Neural progenitor cell (in vitro differentiated cells): ENCODE data around the gene PRSS21. TPM values are rescaled to one million over a fixed set of nuclear protein-coding genes. Genes with fewer than 3 reads are reported as not detected.

Experiments used
- DNase-seq: peaks from one replicate; pipeline ENCODE4 v3.0.0-alpha.2; 2016; ENCODE audit warnings: low spot score
- H2AFZ ChIP-seq: fragments of 200-600 bp; sonication (generic); replicated peaks from 2 replicates; pipeline ENCODE4 v1.6.1; 2016; ENCODE audit warnings: antibody characterized with exemption
- H3F3A ChIP-seq: fragments of 200-600 bp; sonication (generic); 2 replicates; pipeline ENCODE4 v1.6.1; 2016; ENCODE audit warnings: antibody characterized with exemption, low read depth
- H3K27ac ChIP-seq: fragments of 200-600 bp; sonication (generic); 2 replicates; pipeline ENCODE4 v1.5.1; 2016; ENCODE audit warnings: mild to moderate bottlenecking
- H3K27me3 ChIP-seq: fragments of 200-600 bp; sonication (generic); 2 replicates; pipeline ENCODE4 v1.6.1; 2016; ENCODE audit warnings: mild to moderate bottlenecking, moderate library complexity
- H3K36me3 ChIP-seq: fragments of 200-600 bp; sonication (generic); 2 replicates; pipeline ENCODE4 v1.5.1; 2016
- H3K4me1 ChIP-seq: fragments of 200-600 bp; sonication (generic); 2 replicates; pipeline ENCODE4 v1.6.1; 2016; ENCODE audit warnings: mixed run types
- H3K4me2 ChIP-seq: fragments of 200-600 bp; sonication (generic); 2 replicates; pipeline ENCODE4 v1.6.1; 2016
- H3K4me3 ChIP-seq: fragments of 200-600 bp; sonication (generic); 2 replicates; pipeline ENCODE4 v1.5.1; 2016
- H3K79me2 ChIP-seq: fragments of 200-600 bp; sonication (generic); 2 replicates; pipeline ENCODE4 v1.6.1; 2016; ENCODE audit warnings: low read depth
- H3K9ac ChIP-seq: fragments of 200-600 bp; sonication (generic); 2 replicates; pipeline ENCODE4 v1.6.1; 2016
- H3K9me3 ChIP-seq: fragments of 200-600 bp; sonication (generic); 2 replicates; pipeline ENCODE4 v1.5.1; 2016; ENCODE audit warnings: low read depth
- H4K20me1 ChIP-seq: fragments of 200-600 bp; sonication (generic); 2 replicates; pipeline ENCODE4 v1.6.1; 2016; ENCODE audit warnings: low read depth
- H3K27ac Mint-ChIP-seq: 3 replicates; pipeline ENCODE4 v1.8.0; 2021; ENCODE audit warnings: mixed read lengths
- H3K27me3 Mint-ChIP-seq: 2 replicates; pipeline ENCODE4 v1.8.0; 2022; ENCODE audit warnings: low read depth, mild to moderate bottlenecking, inconsistent platforms, moderate library complexity, mixed read lengths; ENCODE audit not compliant: insufficient read depth
- H3K36me3 Mint-ChIP-seq: 3 replicates; pipeline ENCODE4 v1.8.0; 2021; ENCODE audit warnings: mixed read lengths
- H3K4me1 Mint-ChIP-seq: 3 replicates; pipeline ENCODE4 v1.8.0; 2021; ENCODE audit warnings: mixed read lengths
- H3K4me3 Mint-ChIP-seq: 3 replicates; pipeline ENCODE4 v1.8.0; 2021; ENCODE audit warnings: mild to moderate bottlenecking, moderate library complexity, mixed read lengths
- H3K9me3 Mint-ChIP-seq: 3 replicates; pipeline ENCODE4 v1.8.0; 2020; ENCODE audit warnings: mixed read lengths
- EZH2 ChIP-seq: fragments of 200-600 bp; sonication (generic); IDR thresholded peaks from 2 replicates; pipeline ENCODE4 v1.6.1; 2017; ENCODE audit warnings: antibody characterized with exemption, mild to moderate bottlenecking, moderate library complexity
- EZH2phosphoT487 ChIP-seq: fragments of 200-600 bp; sonication (generic); IDR thresholded peaks from 2 replicates; pipeline ENCODE4 v1.6.1; 2017; ENCODE audit warnings: antibody characterized with exemption
- total RNA-seq: library from RNA; depleted of rRNA; stranded (reverse); fragments of >200 nt; gene quantifications from 2 replicates; pipeline ENCODE4 v1.2.3, GENCODE V29; 2015; ENCODE audit warnings: low replicate concordance
- TF ChIP-seq, protein P1 (sequence below): fragments of 200-600 bp; sonication (generic); IDR thresholded peaks from 2 replicates; pipeline ENCODE4 v1.5.1; 2017; ENCODE audit warnings: antibody characterized with exemption, mild to moderate bottlenecking

Gene PRSS21
- total RNA-seq, 1 donor from 2014 or later: not detected

DNA sequence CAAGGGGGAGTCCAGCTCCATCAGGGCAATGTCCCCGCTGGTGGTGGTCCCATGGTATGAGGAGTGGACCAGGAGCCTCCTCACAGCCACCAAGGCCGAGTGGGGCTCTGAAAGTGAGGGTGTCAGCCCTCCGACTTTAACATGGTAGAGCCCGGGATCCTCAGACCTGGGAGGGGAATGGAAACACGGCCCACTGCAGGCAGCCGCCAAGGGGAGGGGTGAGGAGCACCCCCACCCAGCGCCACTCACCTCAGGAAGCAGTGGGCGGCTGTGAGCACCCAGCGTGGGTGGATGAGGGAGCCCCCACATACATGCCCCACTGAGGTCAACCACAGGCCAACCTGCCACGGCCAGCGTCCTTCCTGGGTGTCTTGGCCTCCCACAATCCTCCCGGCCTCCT, 23.9 kb downstream of the PRSS21 start:
- Mint-ChIP-seq H3K4me1 (peaks cover 9% of the 10 kb centered on the region), H3K27me3 (peaks cover 13% of the 10 kb centered on the region), H3K27ac (no peak overlapping the region), H3K36me3 (no peaks in the 10 kb centered on the region), H3K4me3 (no peak overlapping the region), H3K9me3 (no peaks in the 10 kb centered on the region)
- no peak for DNase-seq
- Histone ChIP-seq H3K79me2 (no peaks in the 10 kb centered on the region), H3K27ac (no peak overlapping the region), H3K9me3 (no peaks in the 10 kb centered on the region), H3F3A (no peaks in the 10 kb centered on the region), H3K4me1 (no peaks in the 10 kb centered on the region), H2AFZ (no peak overlapping the region), H3K4me3 (no peak overlapping the region), H3K9ac (no peak overlapping the region), H3K36me3 (no peaks in the 10 kb centered on the region), H3K27me3 (peaks cover 25% of the 10 kb centered on the region), H4K20me1 (no peaks in the 10 kb centered on the region), H3K4me2 (no peak overlapping the region)
- TF ChIP-seq, protein P1, sequence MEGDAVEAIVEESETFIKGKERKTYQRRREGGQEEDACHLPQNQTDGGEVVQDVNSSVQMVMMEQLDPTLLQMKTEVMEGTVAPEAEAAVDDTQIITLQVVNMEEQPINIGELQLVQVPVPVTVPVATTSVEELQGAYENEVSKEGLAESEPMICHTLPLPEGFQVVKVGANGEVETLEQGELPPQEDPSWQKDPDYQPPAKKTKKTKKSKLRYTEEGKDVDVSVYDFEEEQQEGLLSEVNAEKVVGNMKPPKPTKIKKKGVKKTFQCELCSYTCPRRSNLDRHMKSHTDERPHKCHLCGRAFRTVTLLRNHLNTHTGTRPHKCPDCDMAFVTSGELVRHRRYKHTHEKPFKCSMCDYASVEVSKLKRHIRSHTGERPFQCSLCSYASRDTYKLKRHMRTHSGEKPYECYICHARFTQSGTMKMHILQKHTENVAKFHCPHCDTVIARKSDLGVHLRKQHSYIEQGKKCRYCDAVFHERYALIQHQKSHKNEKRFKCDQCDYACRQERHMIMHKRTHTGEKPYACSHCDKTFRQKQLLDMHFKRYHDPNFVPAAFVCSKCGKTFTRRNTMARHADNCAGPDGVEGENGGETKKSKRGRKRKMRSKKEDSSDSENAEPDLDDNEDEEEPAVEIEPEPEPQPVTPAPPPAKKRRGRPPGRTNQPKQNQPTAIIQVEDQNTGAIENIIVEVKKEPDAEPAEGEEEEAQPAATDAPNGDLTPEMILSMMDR: no peak
- TF ChIP-seq EZH2phosphoT487 (no peak), EZH2 (no peak)

DNA sequence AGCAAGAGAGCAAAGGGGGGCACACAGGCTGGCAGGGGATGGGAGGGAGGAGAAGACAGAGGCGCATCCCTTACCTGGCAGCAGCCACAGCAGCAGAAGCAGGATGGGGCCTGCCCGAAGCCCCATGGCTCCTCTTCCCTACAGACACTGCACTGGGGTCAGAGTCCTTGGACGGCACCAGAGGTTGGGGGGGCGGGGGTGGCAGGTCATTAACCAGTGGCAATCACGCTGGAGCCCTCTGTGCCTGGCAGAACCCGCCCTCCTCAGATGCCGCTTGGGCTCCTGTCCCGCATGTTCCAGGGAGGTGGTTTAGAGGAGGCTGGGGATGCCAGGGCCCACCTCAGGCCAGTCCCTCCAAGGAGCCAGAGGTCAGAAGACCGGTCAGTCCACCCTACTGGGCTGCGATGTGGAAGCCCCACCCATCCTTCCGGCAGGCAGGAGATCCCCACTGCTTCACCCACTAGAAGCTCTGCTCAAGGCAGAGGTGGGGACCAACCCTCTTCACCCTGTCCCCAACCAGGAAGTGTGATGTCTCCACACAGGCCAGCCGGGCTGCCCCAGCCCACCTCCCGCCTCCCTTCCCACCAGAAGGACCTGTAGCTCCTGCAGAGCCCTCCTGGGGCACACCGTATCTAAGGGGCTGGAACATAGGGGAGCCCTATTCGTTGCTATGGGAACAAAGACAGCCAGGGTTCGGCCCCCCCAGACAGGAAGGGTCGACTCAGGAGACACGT, 24.7 kb downstream of the PRSS21 start:
- Histone ChIP-seq H3K4me1 (no peaks in the 10 kb centered on the region), H3K27me3 (peaks cover 25% of the 10 kb centered on the region), H3K27ac (no peak overlapping the region), H4K20me1 (no peaks in the 10 kb centered on the region), H3K4me2 (no peak overlapping the region), H3K4me3 (no peak overlapping the region), H3K9me3 (no peaks in the 10 kb centered on the region), H3K9ac (no peak overlapping the region), H3K36me3 (no peaks in the 10 kb centered on the region), H3F3A (no peaks in the 10 kb centered on the region), H2AFZ (no peak overlapping the region), H3K79me2 (no peaks in the 10 kb centered on the region)
- H3K4me1 Mint-ChIP-seq: peaks cover 8% of the 10 kb centered on the region
- TF ChIP-seq, protein P1: no peak
- TF ChIP-seq EZH2: no peak
- TF ChIP-seq EZH2phosphoT487: no peak
- H3K9me3 Mint-ChIP-seq: no peaks in the 10 kb centered on the region
- H3K27ac Mint-ChIP-seq: no peak overlapping the region
- H3K36me3 Mint-ChIP-seq: no peaks in the 10 kb centered on the region
- H3K27me3 Mint-ChIP-seq: peaks cover 12% of the 10 kb centered on the region
- no peak for DNase-seq
- no peak overlapping the region for H3K4me3 Mint-ChIP-seq

DNA sequence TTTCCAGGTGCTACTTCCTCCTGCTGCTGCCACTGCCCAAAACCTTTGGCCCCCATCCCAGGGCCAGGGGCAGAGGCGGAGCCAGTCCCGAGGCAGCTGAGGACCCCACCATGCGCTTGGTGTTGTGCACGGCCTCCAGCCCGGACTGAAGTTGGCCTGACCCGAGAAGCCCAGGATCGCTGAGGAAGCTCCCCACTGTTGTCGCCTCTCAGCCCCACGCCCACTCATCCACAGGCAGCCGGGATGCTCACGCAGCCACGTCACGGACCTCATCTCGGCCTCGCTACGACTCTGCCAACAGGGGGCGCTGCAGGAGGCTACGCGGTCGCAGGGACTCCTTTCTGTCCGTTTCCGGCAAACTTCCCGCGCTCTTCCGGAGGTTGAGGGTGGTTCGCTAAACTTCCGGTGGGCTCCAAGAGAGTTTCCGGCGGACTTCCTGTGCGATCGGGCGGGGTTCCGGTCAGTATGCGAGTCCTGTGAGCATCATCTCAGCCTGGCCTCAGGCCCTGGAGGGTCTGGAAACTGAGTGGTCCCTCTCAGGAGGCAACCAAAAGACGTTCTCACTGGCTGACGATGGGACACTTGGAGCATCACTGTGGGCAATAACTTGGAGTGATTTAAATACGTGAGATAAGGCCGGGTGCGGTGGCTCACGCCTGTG, 25.4 kb downstream of the PRSS21 start:
- H3K27me3 ChIP-seq: peaks cover 25% of the 10 kb centered on the region
- TF ChIP-seq EZH2phosphoT487 (no peak), EZH2 (no peak)
- TF ChIP-seq, protein P1: peak; percentile 64
- H3K4me2 ChIP-seq: no peak overlapping the region
- peak; percentile 69 for DNase-seq
- H3F3A ChIP-seq: no peaks in the 10 kb centered on the region
- no peaks in the 10 kb centered on the region for H3K9me3 ChIP-seq
- no peak overlapping the region for H3K4me3 ChIP-seq
- Mint-ChIP-seq H3K36me3 (no peaks in the 10 kb centered on the region), H3K27me3 (peaks cover 6% of the 10 kb centered on the region), H3K4me3 (no peak overlapping the region), H3K9me3 (no peaks in the 10 kb centered on the region), H3K27ac (no peak overlapping the region), H3K4me1 (peaks cover 1% of the 10 kb centered on the region)
- H3K79me2 ChIP-seq: no peaks in the 10 kb centered on the region
- no peaks in the 10 kb centered on the region for H3K4me1 ChIP-seq
- no peaks in the 10 kb centered on the region for H4K20me1 ChIP-seq
- no peak overlapping the region for H3K27ac ChIP-seq
- peak overlapping the region; percentile 82 for H2AFZ ChIP-seq
- H3K36me3 ChIP-seq: no peaks in the 10 kb centered on the region
- H3K9ac ChIP-seq: no peak overlapping the region
